Measurements from ENCODE around the gene BNIP5. TPM values are rescaled to one million over a fixed set of nuclear protein-coding genes. Genes with fewer than 3 reads are reported as not detected.
A peak's percentile ranks its signal among the peaks of the same experiment; 100 is the strongest.

The BNIP5 gene
- total RNA-seq, result not detected
- not detected for polyA plus RNA-seq

GRCh38 chr6:36336779-36337241 lies at the start of gene BNIP5:
BNIP5 (minus strand) TSS chr6:36336888; CDS start chr6:36330690, 6,198 bp downstream.
- Histone ChIP-seq H3K4me3 (ENCODE audit: low read depth, low read length) (no peak within 1 kb of the TSS), H3K4me1 (ENCODE audit: control insufficient read depth, insufficient read depth, low read length, poor library complexity, severe bottlenecking) (peaks cover 7% of the 10 kb centered on the region), H3K27ac (ENCODE audit: insufficient read depth, low read length, poor library complexity, severe bottlenecking) (no peak within 1 kb of the TSS), H3K9me3 (ENCODE audit: control insufficient read depth in 2 of 2, low read length in 2 of 2) (no peaks in the 10 kb centered on the region), H3K27me3 (ENCODE audit: control insufficient read depth, insufficient read depth, low read length) (peaks cover 3% of the 10 kb centered on the region), H3K36me3 (ENCODE audit: control insufficient read depth, insufficient read depth, low read length) (no peaks in the 10 kb centered on the region)
- Mint-ChIP-seq H3K27me3 (peaks cover 32% of the 10 kb centered on the region), H3K36me3 (no peaks in the 10 kb centered on the region), H3K27ac (peak within 1 kb of the TSS in 1 of 3 donors; percentile 70), H3K9me3 (no peaks in the 10 kb centered on the region), H3K4me3 (peak within 1 kb of the TSS in 1 of 4 donors; percentile 27), H3K4me1 (peaks cover 4 to 23% (median 12%) of the 10 kb centered on the region in 4 donors)
- DNase-seq (peak in 1 of 3 donors; percentile 27), ATAC-seq (ENCODE audit: low read depth in 2 of 2) (no peak)

GRCh38 chr6:36384095-36384494 lies 47.4 kb upstream of the BNIP5 start:
- Histone ChIP-seq H3K27me3 (ENCODE audit: control insufficient read depth, insufficient read depth, low read length) (peaks cover 6% of the 10 kb centered on the region), H3K4me1 (ENCODE audit: control insufficient read depth, insufficient read depth, low read length, poor library complexity, severe bottlenecking) (peaks cover 32% of the 10 kb centered on the region), H3K4me3 (ENCODE audit: low read depth, low read length) (no peak overlapping the region), H3K27ac (ENCODE audit: insufficient read depth, low read length, poor library complexity, severe bottlenecking) (no peak overlapping the region), H3K9me3 (ENCODE audit: control insufficient read depth in 2 of 2, low read length in 2 of 2) (no peaks in the 10 kb centered on the region), H3K36me3 (ENCODE audit: control insufficient read depth, insufficient read depth, low read length) (no peaks in the 10 kb centered on the region)
- ATAC-seq (ENCODE audit: low read depth in 2 of 2) (no peak), DNase-seq (no peak)
- H3K27ac Mint-ChIP-seq, result peak overlapping the region in 1 of 3 donors; percentile 90
- no peaks in the 10 kb centered on the region for H3K36me3 Mint-ChIP-seq
- peaks cover 0 to 2% (median 0%) of the 10 kb centered on the region in 7 donors for H3K9me3 Mint-ChIP-seq
- H3K4me3 Mint-ChIP-seq, result peak overlapping the region in 2 of 4 donors; percentile 27 to 52
- H3K4me1 Mint-ChIP-seq, result peaks cover 3 to 41% (median 20%) of the 10 kb centered on the region in 4 donors
- H3K27me3 Mint-ChIP-seq, result peaks cover 16% of the 10 kb centered on the region

GRCh38 chr6:36383606-36384005 lies 46.9 kb upstream of the BNIP5 start:
- no peak overlapping the region for H3K4me3 ChIP-seq (ENCODE audit: low read depth, low read length)
- H3K4me3 Mint-ChIP-seq, result peak overlapping the region in 2 of 4 donors; percentile 27 to 52
- peak overlapping the region in 1 of 3 donors; percentile 90 for H3K27ac Mint-ChIP-seq
- no peaks in the 10 kb centered on the region for H3K36me3 ChIP-seq (ENCODE audit: control insufficient read depth, insufficient read depth, low read length)
- DNase-seq (peak in 1 of 3 donors; percentile 16), ATAC-seq (ENCODE audit: low read depth in 2 of 2) (peak; percentile 55 to 65)
- peaks cover 0 to 2% (median 0%) of the 10 kb centered on the region in 7 donors for H3K9me3 Mint-ChIP-seq
- peaks cover 6% of the 10 kb centered on the region for H3K27me3 ChIP-seq (ENCODE audit: control insufficient read depth, insufficient read depth, low read length)
- H3K4me1 Mint-ChIP-seq, result peaks cover 6 to 46% (median 23%) of the 10 kb centered on the region in 4 donors
- H3K27ac ChIP-seq (ENCODE audit: insufficient read depth, low read length, poor library complexity, severe bottlenecking), result no peak overlapping the region
- peaks cover 37% of the 10 kb centered on the region for H3K4me1 ChIP-seq (ENCODE audit: control insufficient read depth, insufficient read depth, low read length, poor library complexity, severe bottlenecking)
- H3K36me3 Mint-ChIP-seq, result no peaks in the 10 kb centered on the region
- no peaks in the 10 kb centered on the region for H3K9me3 ChIP-seq (ENCODE audit: control insufficient read depth in 2 of 2, low read length in 2 of 2)
- peaks cover 17% of the 10 kb centered on the region for H3K27me3 Mint-ChIP-seq

- Histone ChIP-seq H3K27me3 (ENCODE audit: control insufficient read depth, insufficient read depth, low read length) (peaks cover 2% of the 10 kb centered on the region), H3K27ac (ENCODE audit: insufficient read depth, low read length, poor library complexity, severe bottlenecking) (no peak overlapping the region), H3K4me1 (ENCODE audit: control insufficient read depth, insufficient read depth, low read length, poor library complexity, severe bottlenecking) (peaks cover 34% of the 10 kb centered on the region), H3K9me3 (ENCODE audit: control insufficient read depth in 2 of 2, low read length in 2 of 2) (no peaks in the 10 kb centered on the region), H3K4me3 (ENCODE audit: low read depth, low read length) (no peak overlapping the region), H3K36me3 (ENCODE audit: control insufficient read depth, insufficient read depth, low read length) (no peaks in the 10 kb centered on the region)
- DNase-seq, result no peak
- Mint-ChIP-seq H3K27ac (peak overlapping the region in 2 of 3 donors; percentile 26 to 90), H3K27me3 (peaks cover 13% of the 10 kb centered on the region), H3K9me3 (peaks cover 0 to 2% (median 0%) of the 10 kb centered on the region in 7 donors), H3K4me1 (peaks cover 6 to 47% (median 30%) of the 10 kb centered on the region in 4 donors), H3K36me3 (no peaks in the 10 kb centered on the region), H3K4me3 (peak overlapping the region in 1 of 4 donors; percentile 52)
- ATAC-seq (ENCODE audit: low read depth in 2 of 2), result no peak
Measured at GRCh38 chr6:36382976-36383375, 46.3 kb upstream of the BNIP5 start.

- Mint-ChIP-seq H3K4me3 (no peak overlapping the region), H3K27ac (peak overlapping the region in 2 of 3 donors; percentile 38 to 63), H3K27me3 (peaks cover 7% of the 10 kb centered on the region), H3K4me1 (peaks cover 2 to 44% (median 30%) of the 10 kb centered on the region in 4 donors), H3K9me3 (peaks cover 0 to 2% (median 0%) of the 10 kb centered on the region in 7 donors), H3K36me3 (no peaks in the 10 kb centered on the region)
- Histone ChIP-seq H3K4me1 (ENCODE audit: control insufficient read depth, insufficient read depth, low read length, poor library complexity, severe bottlenecking) (peaks cover 27% of the 10 kb centered on the region), H3K27ac (ENCODE audit: insufficient read depth, low read length, poor library complexity, severe bottlenecking) (no peak overlapping the region), H3K36me3 (ENCODE audit: control insufficient read depth, insufficient read depth, low read length) (no peaks in the 10 kb centered on the region), H3K9me3 (ENCODE audit: control insufficient read depth in 2 of 2, low read length in 2 of 2) (no peaks in the 10 kb centered on the region), H3K4me3 (ENCODE audit: low read depth, low read length) (no peak overlapping the region), H3K27me3 (ENCODE audit: control insufficient read depth, insufficient read depth, low read length) (peaks cover 2% of the 10 kb centered on the region)
- ATAC-seq (ENCODE audit: low read depth in 2 of 2), result no peak
- no peak for DNase-seq
Measured at GRCh38 chr6:36381502-36382389, 45.1 kb upstream of the BNIP5 start.

- H3K36me3 ChIP-seq (ENCODE audit: control insufficient read depth, insufficient read depth, low read length), result no peaks in the 10 kb centered on the region
- peaks cover 0 to 32% (median 24%) of the 10 kb centered on the region in 4 donors for H3K4me1 Mint-ChIP-seq
- no peaks in the 10 kb centered on the region for H3K27me3 ChIP-seq (ENCODE audit: control insufficient read depth, insufficient read depth, low read length)
- peak overlapping the region in 1 of 4 donors; percentile 10 for H3K4me3 Mint-ChIP-seq
- H3K9me3 ChIP-seq (ENCODE audit: control insufficient read depth in 2 of 2, low read length in 2 of 2), result no peaks in the 10 kb centered on the region
- H3K9me3 Mint-ChIP-seq, result peaks cover 0 to 2% (median 0%) of the 10 kb centered on the region in 7 donors
- H3K4me3 ChIP-seq (ENCODE audit: low read depth, low read length), result no peak overlapping the region
- peaks cover 4% of the 10 kb centered on the region for H3K27me3 Mint-ChIP-seq
- DNase-seq, result no peak
- H3K36me3 Mint-ChIP-seq, result peaks cover 4% of the 10 kb centered on the region
- H3K27ac Mint-ChIP-seq, result peak overlapping the region; percentile 47 to 89 (median 67)
- ATAC-seq (ENCODE audit: low read depth in 2 of 2), result no peak
- peak overlapping the region; percentile 15 for H3K27ac ChIP-seq (ENCODE audit: insufficient read depth, low read length, poor library complexity, severe bottlenecking)
- peaks cover 20% of the 10 kb centered on the region for H3K4me1 ChIP-seq (ENCODE audit: control insufficient read depth, insufficient read depth, low read length, poor library complexity, severe bottlenecking)
Measured at GRCh38 chr6:36380166-36380565, 43.5 kb upstream of the BNIP5 start.

- Mint-ChIP-seq H3K27ac (peak overlapping the region; percentile 49 to 84 (median 66)), H3K27me3 (peaks cover 4% of the 10 kb centered on the region), H3K4me1 (peaks cover 0 to 32% (median 21%) of the 10 kb centered on the region in 4 donors), H3K36me3 (peaks cover 4% of the 10 kb centered on the region), H3K9me3 (peaks cover 0 to 2% (median 0%) of the 10 kb centered on the region in 7 donors), H3K4me3 (peak overlapping the region in 3 of 4 donors; percentile 18 to 63 (median 23))
- Histone ChIP-seq H3K36me3 (ENCODE audit: control insufficient read depth, insufficient read depth, low read length) (no peaks in the 10 kb centered on the region), H3K9me3 (ENCODE audit: control insufficient read depth in 2 of 2, low read length in 2 of 2) (no peaks in the 10 kb centered on the region), H3K4me3 (ENCODE audit: low read depth, low read length) (no peak overlapping the region), H3K27me3 (ENCODE audit: control insufficient read depth, insufficient read depth, low read length) (no peaks in the 10 kb centered on the region), H3K27ac (ENCODE audit: insufficient read depth, low read length, poor library complexity, severe bottlenecking) (peak overlapping the region; percentile 19), H3K4me1 (ENCODE audit: control insufficient read depth, insufficient read depth, low read length, poor library complexity, severe bottlenecking) (peaks cover 20% of the 10 kb centered on the region)
- no peak for ATAC-seq (ENCODE audit: low read depth in 2 of 2)
- DNase-seq, result no peak
Measured at GRCh38 chr6:36378936-36379335, 42.2 kb upstream of the BNIP5 start.
